Measurements from ENCODE around the gene ADA. TPM values are rescaled to one million over a fixed set of nuclear protein-coding genes. Genes with fewer than 3 reads are reported as not detected.

ADA gene
- total and polyA plus RNA-seq, 9 of the 15 experiments (the other 6 are each of a cell fraction or from before 2014, with no cell fraction given): 2.4 to 26.1 (median 5.3) TPM

GRCh38 chr20:44693627-44694026, 42.1 kb upstream of the ADA start (continued):
- TF ChIP-seq, protein P1, sequence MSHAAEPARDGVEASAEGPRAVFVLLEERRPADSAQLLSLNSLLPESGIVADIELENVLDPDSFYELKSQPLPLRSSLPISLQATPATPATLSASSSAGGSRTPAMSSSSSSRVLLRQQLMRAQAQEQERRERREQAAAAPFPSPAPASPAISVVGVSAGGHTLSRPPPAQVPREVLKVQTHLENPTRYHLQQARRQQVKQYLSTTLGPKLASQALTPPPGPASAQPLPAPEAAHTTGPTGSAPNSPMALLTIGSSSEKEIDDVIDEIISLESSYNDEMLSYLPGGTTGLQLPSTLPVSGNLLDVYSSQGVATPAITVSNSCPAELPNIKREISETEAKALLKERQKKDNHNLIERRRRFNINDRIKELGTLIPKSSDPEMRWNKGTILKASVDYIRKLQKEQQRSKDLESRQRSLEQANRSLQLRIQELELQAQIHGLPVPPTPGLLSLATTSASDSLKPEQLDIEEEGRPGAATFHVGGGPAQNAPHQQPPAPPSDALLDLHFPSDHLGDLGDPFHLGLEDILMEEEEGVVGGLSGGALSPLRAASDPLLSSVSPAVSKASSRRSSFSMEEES (CRISPR knock-in tag; IDR thresholded peaks at IDR 0.05): peak; percentile 64
- TF ChIP-seq, protein P2, sequence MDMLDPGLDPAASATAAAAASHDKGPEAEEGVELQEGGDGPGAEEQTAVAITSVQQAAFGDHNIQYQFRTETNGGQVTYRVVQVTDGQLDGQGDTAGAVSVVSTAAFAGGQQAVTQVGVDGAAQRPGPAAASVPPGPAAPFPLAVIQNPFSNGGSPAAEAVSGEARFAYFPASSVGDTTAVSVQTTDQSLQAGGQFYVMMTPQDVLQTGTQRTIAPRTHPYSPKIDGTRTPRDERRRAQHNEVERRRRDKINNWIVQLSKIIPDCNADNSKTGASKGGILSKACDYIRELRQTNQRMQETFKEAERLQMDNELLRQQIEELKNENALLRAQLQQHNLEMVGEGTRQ (CRISPR knock-in tag; IDR thresholded peaks at IDR 0.05): peak; percentile 43; the same call in 1 of the 2 replicates
- no peak for TF ChIP-seq POLR2AphosphoS2 (IDR thresholded peaks at IDR 0.05; ENCODE audit: low read length)
- TF ChIP-seq PTBP1 (IDR thresholded peaks at IDR 0.05; ENCODE audit: low read depth, low read length): no peak

GRCh38 chr20:44692932-44693480, 41.5 kb upstream of the ADA start:
- POLR2A ChIA-PET: no interaction called here
- Histone ChIP-seq H3K27me3 (ENCODE audit: control insufficient read depth in 2 of 2, insufficient read depth in 2 of 2, low read length in 2 of 2) (peaks cover 2 to 23% of the 10 kb centered on the region in 2 experiments; a peak in 2 of 5 replicates), H3K27ac (ENCODE audit: extremely low read depth, low read depth, low read length) (no peak overlapping the region), H4K20me1 (replicated peaks; ENCODE audit: control insufficient read depth, insufficient read depth, low read length) (no peaks in the 10 kb centered on the region), H3K4me1 (replicated peaks in 1 of 2; ENCODE audit: control insufficient read depth in 2 of 2, insufficient read depth in 2 of 2, low read length in 2 of 2) (no peaks in the 10 kb centered on the region), H3K4me2 (ENCODE audit: insufficient read depth, low read length) (no peak overlapping the region), H3K9me1 (ENCODE audit: control insufficient read depth, insufficient read depth, low read length) (no peaks in the 10 kb centered on the region), H3K9ac (ENCODE audit: insufficient read depth in 1 of 2, low read depth in 2 of 2, low read length in 2 of 2) (no peak overlapping the region), H2AFZ (ENCODE audit: low read depth, low read length) (no peak overlapping the region), H3K9me3 (replicated peaks; ENCODE audit: control insufficient read depth, insufficient read depth, low read depth, low read length) (peaks cover 4% of the 10 kb centered on the region), H3K4me3 (no peak overlapping the region), H3K36me3 (ENCODE audit: control insufficient read depth, insufficient read depth, low read length) (no peaks in the 10 kb centered on the region), H3K79me2 (ENCODE audit: control insufficient read depth, insufficient read depth, low read length) (no peaks in the 10 kb centered on the region)
- BruUV-seq (replicated peaks): no TSS peak
- TF ChIP-seq, protein P3, sequence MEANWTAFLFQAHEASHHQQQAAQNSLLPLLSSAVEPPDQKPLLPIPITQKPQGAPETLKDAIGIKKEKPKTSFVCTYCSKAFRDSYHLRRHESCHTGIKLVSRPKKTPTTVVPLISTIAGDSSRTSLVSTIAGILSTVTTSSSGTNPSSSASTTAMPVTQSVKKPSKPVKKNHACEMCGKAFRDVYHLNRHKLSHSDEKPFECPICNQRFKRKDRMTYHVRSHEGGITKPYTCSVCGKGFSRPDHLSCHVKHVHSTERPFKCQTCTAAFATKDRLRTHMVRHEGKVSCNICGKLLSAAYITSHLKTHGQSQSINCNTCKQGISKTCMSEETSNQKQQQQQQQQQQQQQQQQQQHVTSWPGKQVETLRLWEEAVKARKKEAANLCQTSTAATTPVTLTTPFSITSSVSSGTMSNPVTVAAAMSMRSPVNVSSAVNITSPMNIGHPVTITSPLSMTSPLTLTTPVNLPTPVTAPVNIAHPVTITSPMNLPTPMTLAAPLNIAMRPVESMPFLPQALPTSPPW (CRISPR knock-in tag; IDR thresholded peaks at IDR 0.05): no peak
- TF ChIP-seq FOSL1 (tag; conservative IDR thresholded peaks at IDR 0.05): peak; percentile 63
- no peak for TF ChIP-seq TAF15 (IDR thresholded peaks at IDR 0.05; ENCODE audit: low read depth, low read length)
- intact Hi-C loops (cut with micrococcal nuclease): no loop called here
- DNase-seq (ENCODE audit: extremely low read depth in 1 of 4, low spot score in 3 of 4): no peak
- in situ Hi-C loops (cut with MboI): no loop called here
- CTCF ChIA-PET (ENCODE audit: low intra/inter-chr PET ratio): interaction anchor here (0.5 to 0.6 kb wide), 2 partner anchors 40 to 402 kb away, joined by 3 read pairs; no protein-coding TSS in a partner anchor
- 3% methylated on average over 7 of the region's 7 CpGs for WGBS (ENCODE audit: insufficient coverage, low coverage, missing lambda C conversion rate)
- no peak for FAIRE-seq
- ATAC-seq: no peak
